ENCODE measurements around the gene EYA2.

DNA sequence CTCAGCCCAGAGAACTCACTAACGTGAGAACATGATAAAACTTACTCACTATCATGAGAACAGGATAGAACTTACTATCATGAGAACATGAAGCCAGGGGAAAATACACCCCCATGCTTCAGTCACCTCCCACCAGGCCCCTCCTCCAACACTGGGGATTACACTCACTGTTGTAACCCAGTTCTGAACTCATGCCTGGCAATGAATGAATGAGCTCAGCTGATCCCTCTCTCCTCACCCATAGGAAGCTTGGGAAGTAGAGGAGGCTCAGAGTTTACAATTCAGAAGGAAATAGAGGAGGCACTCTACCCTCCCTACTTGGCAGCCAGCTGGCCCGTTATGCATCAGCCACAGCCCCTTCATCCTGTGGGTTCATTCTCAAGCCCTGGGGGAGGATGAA, 102.5 kb downstream of the EYA2 start:
- TF ChIP-seq EZH2 (IDR thresholded peaks at IDR 0.05; ENCODE audit: borderline replicate concordance, insufficient read depth, low read depth, low read length, poor library complexity, severe bottlenecking): no peak
- TF ChIP-seq, protein P1, sequence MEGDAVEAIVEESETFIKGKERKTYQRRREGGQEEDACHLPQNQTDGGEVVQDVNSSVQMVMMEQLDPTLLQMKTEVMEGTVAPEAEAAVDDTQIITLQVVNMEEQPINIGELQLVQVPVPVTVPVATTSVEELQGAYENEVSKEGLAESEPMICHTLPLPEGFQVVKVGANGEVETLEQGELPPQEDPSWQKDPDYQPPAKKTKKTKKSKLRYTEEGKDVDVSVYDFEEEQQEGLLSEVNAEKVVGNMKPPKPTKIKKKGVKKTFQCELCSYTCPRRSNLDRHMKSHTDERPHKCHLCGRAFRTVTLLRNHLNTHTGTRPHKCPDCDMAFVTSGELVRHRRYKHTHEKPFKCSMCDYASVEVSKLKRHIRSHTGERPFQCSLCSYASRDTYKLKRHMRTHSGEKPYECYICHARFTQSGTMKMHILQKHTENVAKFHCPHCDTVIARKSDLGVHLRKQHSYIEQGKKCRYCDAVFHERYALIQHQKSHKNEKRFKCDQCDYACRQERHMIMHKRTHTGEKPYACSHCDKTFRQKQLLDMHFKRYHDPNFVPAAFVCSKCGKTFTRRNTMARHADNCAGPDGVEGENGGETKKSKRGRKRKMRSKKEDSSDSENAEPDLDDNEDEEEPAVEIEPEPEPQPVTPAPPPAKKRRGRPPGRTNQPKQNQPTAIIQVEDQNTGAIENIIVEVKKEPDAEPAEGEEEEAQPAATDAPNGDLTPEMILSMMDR (IDR thresholded peaks at IDR 0.05): no peak

Measured in B cell (primary cell).